AG04450 (cell line): ENCODE results near the gene ASPSCR1. TPM values are rescaled to one million over a fixed set of nuclear protein-coding genes. Genes with fewer than 3 reads are reported as not detected.

Source experiments
- CTCF ChIA-PET: fragments of 300-600, 350-600 bp; formaldehyde crosslinking; extraction: SDS; loops from one replicate; lab custom pipeline; 2022; ENCODE audit warnings: antibody characterized with exemption, inconsistent platforms; lab: Charles Lee
- POLR2A ChIA-PET: fragments of 350-600 bp; formaldehyde crosslinking; extraction: SDS; loops from one replicate; lab custom pipeline; 2021; ENCODE audit warnings: antibody characterized with exemption, inconsistent platforms; lab: Yijun Ruan, JAX
- DNase-seq: peaks from one replicate; pipeline ENCODE4 v3.0.0-alpha.2; 2011; ENCODE audit warnings: low read depth, low spot score
- H3K27ac ChIP-seq: one replicate; pipeline ENCODE4 v1.5.1; 2012; ENCODE audit warnings: low read depth, low read length, control low read depth
- H3K27me3 ChIP-seq: one replicate; pipeline ENCODE4 v1.6.0; 2012; ENCODE audit warnings: low read length; ENCODE audit not compliant: control insufficient read depth, insufficient read depth
- H3K4me3 ChIP-seq: 2 replicates; pipeline ENCODE4 v1.5.1; 2011; ENCODE audit warnings: mild to moderate bottlenecking, low read depth, low read length, control low read depth
- H3K9me3 ChIP-seq: 2 replicates; pipeline ENCODE4 v1.5.1; 2012; ENCODE audit warnings: low read length; ENCODE audit not compliant: control insufficient read depth, insufficient read depth
- CTCF ChIP-seq: IDR thresholded peaks from 2 replicates; pipeline ENCODE4 v1.5.1; 2011; ENCODE audit warnings: low read depth, low read length, control low read depth, inconsistent platforms
- polyA plus RNA-seq: library from polyadenylated mRNA; depleted of rRNA; stranded (reverse); fragments of >200 nt; gene quantifications from 2 replicates; pipeline ENCODE4 v1.2.3, GENCODE V29; 2011

Gene ASPSCR1
- polyA plus RNA-seq, 1 experiment: 7.1 TPM

- POLR2A ChIA-PET: interaction anchor here (0.6 to 1.0 kb wide), 5 partner anchors 9 to 75 kb away, joined by 3 to 5 read pairs (median 4); no protein-coding TSS in a partner anchor
Observed at GRCh38 chr17:82003411-82004381, 26.3 kb downstream of the ASPSCR1 start.

GRCh38 chr17:82004517-82005455 lies 27.4 kb downstream of the ASPSCR1 start:
- CTCF ChIA-PET: interaction anchor here (0.9 kb wide), 1 partner anchor 17 kb away, joined by 3 read pairs; no protein-coding TSS in a partner anchor
- H3K27ac ChIP-seq: peak overlapping the region; percentile 87
- POLR2A ChIA-PET: no interaction called here

More at GRCh38 chr17:82003411-82004381, 26.3 kb downstream of the ASPSCR1 start:
- TF ChIP-seq CTCF: no peak
- DNase-seq: peak; percentile 84
- Histone ChIP-seq H3K9me3 (no peaks in the 10 kb centered on the region; the same call in 1 of the 2 replicates), H3K27me3 (no peaks in the 10 kb centered on the region), H3K27ac (peak overlapping the region; percentile 87), H3K4me3 (no peak overlapping the region)
- CTCF ChIA-PET: interaction anchor here (0.9 kb wide), 1 partner anchor 18 kb away, joined by 3 read pairs; no protein-coding TSS in a partner anchor

GRCh38 chr17:82005701-82006348 lies 28.4 kb downstream of the ASPSCR1 start:
- POLR2A ChIA-PET: no interaction called here

More at GRCh38 chr17:82004517-82005455, 27.4 kb downstream of the ASPSCR1 start:
- TF ChIP-seq CTCF: no peak
- Histone ChIP-seq H3K9me3 (no peaks in the 10 kb centered on the region; the same call in 1 of the 2 replicates), H3K4me3 (no peak overlapping the region), H3K27me3 (no peaks in the 10 kb centered on the region)
- DNase-seq: no peak

More at GRCh38 chr17:82005701-82006348, 28.4 kb downstream of the ASPSCR1 start:
- Histone ChIP-seq H3K27ac (no peak overlapping the region), H3K9me3 (no peaks in the 10 kb centered on the region; the same call in 1 of the 2 replicates), H3K4me3 (no peak overlapping the region), H3K27me3 (no peaks in the 10 kb centered on the region)
- CTCF ChIA-PET: no interaction called here
- no peak for TF ChIP-seq CTCF
- no peak for DNase-seq
